Measurements from ENCODE around the gene OSTC. TPM values are rescaled to one million over a fixed set of nuclear protein-coding genes. Genes with fewer than 3 reads are reported as not detected.

The OSTC gene
- total and polyA plus RNA-seq, 2 of the 13 experiments (the other 11 are each of a cell fraction or from before 2014, with no cell fraction given), result 208 to 380 TPM

- Histone ChIP-seq H3K9me3 (ENCODE audit: low read length) (no peaks in the 10 kb centered on the region), H3K79me2 (ENCODE audit: insufficient read depth, low read length) (peaks cover 43% of the 10 kb centered on the region), H3K9ac (ENCODE audit: insufficient read depth, low read depth, low read length) (peak overlapping the region; percentile 92; the same call in 1 of the 2 replicates), H4K20me1 (ENCODE audit: insufficient read depth, low read length) (peaks cover 49% of the 10 kb centered on the region), H3K4me1 (ENCODE audit: insufficient read depth, low read length) (peaks cover 44% of the 10 kb centered on the region), H3K4me2 (ENCODE audit: low read depth, low read length) (peak overlapping the region; percentile 84), H3K27me3 (ENCODE audit: control insufficient read depth in 1 of 2, insufficient read depth in 2 of 2, low read length in 2 of 2) (peaks cover 0 to 5% of the 10 kb centered on the region in 2 experiments; a peak in 1 of 5 replicates), H3K36me3 (replicated peaks in 1 of 2; ENCODE audit: control insufficient read depth in 1 of 2, insufficient read depth in 2 of 2, low read length in 2 of 2) (peaks cover 17 to 54% of the 10 kb centered on the region in 2 experiments), H3K27ac (ENCODE audit: extremely low read length, insufficient read depth, low read length) (no peak overlapping the region), H3K4me3 (replicated peaks in 1 of 3; ENCODE audit: insufficient read depth in 1 of 3, low read depth in 2 of 3, low read length in 3 of 3) (peak overlapping the region; percentile 43 to 94 (median 85); a peak in 5 of 6 replicates), H2AFZ (ENCODE audit: low read length) (no peak overlapping the region)
- DNase-seq (ENCODE audit: low spot score) (no peak), ATAC-seq (no peak), FAIRE-seq (no peak)
- in situ Hi-C loops (cut with HindIII; ENCODE audit: extremely low pct_ligation_motif_present, low pct_unique_long_range_greater_than_20kb) (no loop called here), intact Hi-C loops (cut with micrococcal nuclease; ENCODE audit: unreplicated experiment) (no loop called here)
- ChIA-PET CTCF (ENCODE audit: low intra/inter-chr PET ratio, low total read pairs) (no interaction called here), POLR2A (no interaction called here)
- no TSS peak for BruUV-seq (replicated peaks)
- WGBS (ENCODE audit: low lambda C conversion rate), result 87% methylated on average over 5 of the region's 5 CpGs
- no peak for TF ChIP-seq ZNF317 (CRISPR knock-in tag; IDR thresholded peaks at IDR 0.05)
- 0 out of 2 replicates have a peak, but pooled peaks have one; percentile 47 for TF ChIP-seq ARID2 (CRISPR knock-in tag; IDR thresholded peaks at IDR 0.05; ENCODE audit: borderline replicate concordance)
These were observed 27.6 kb upstream of the OSTC start for GRCh38 chr4:108622828-108623227.

- Histone ChIP-seq H2AFZ (ENCODE audit: low read length) (no peak overlapping the region), H3K27me3 (ENCODE audit: control insufficient read depth in 1 of 2, insufficient read depth in 2 of 2, low read length in 2 of 2) (peaks cover 0 to 5% of the 10 kb centered on the region in 2 experiments; a peak in 1 of 5 replicates), H3K36me3 (replicated peaks in 1 of 2; ENCODE audit: control insufficient read depth in 1 of 2, insufficient read depth in 2 of 2, low read length in 2 of 2) (peaks cover 17 to 61% of the 10 kb centered on the region in 2 experiments), H3K4me3 (replicated peaks in 1 of 3; ENCODE audit: insufficient read depth in 1 of 3, low read depth in 2 of 3, low read length in 3 of 3) (no peak overlapping the region; a peak in 2 of 6 replicates), H3K4me2 (ENCODE audit: low read depth, low read length) (peak overlapping the region; percentile 84), H3K79me2 (ENCODE audit: insufficient read depth, low read length) (peaks cover 43% of the 10 kb centered on the region), H4K20me1 (ENCODE audit: insufficient read depth, low read length) (peaks cover 51% of the 10 kb centered on the region), H3K9ac (ENCODE audit: insufficient read depth, low read depth, low read length) (no peak overlapping the region), H3K9me3 (ENCODE audit: low read length) (no peaks in the 10 kb centered on the region), H3K27ac (ENCODE audit: extremely low read length, insufficient read depth, low read length) (no peak overlapping the region), H3K4me1 (ENCODE audit: insufficient read depth, low read length) (peaks cover 37% of the 10 kb centered on the region)
- BruUV-seq (replicated peaks), result no TSS peak
- intact Hi-C loops (cut with micrococcal nuclease; ENCODE audit: unreplicated experiment), result no loop called here
- in situ Hi-C loops (cut with HindIII; ENCODE audit: extremely low pct_ligation_motif_present, low pct_unique_long_range_greater_than_20kb), result no loop called here
- DNase-seq (ENCODE audit: low spot score) (no peak), ATAC-seq (no peak), FAIRE-seq (no peak)
- 80% methylated on average over 2 of the region's 2 CpGs for WGBS (ENCODE audit: low lambda C conversion rate)
- TF ChIP-seq ZNF136 (CRISPR knock-in tag; IDR thresholded peaks at IDR 0.05; ENCODE audit: low read depth) (no peak), RBFOX2 (IDR thresholded peaks at IDR 0.05; ENCODE audit: low read depth, low read length) (peak; percentile 63), RBM22 (optimal IDR thresholded peaks at IDR 0.05; ENCODE audit: low read length) (peak; percentile 29)
- TF ChIP-seq, protein P1, sequence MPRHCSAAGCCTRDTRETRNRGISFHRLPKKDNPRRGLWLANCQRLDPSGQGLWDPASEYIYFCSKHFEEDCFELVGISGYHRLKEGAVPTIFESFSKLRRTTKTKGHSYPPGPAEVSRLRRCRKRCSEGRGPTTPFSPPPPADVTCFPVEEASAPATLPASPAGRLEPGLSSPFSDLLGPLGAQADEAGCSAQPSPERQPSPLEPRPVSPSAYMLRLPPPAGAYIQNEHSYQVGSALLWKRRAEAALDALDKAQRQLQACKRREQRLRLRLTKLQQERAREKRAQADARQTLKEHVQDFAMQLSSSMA (CRISPR knock-in tag; IDR thresholded peaks at IDR 0.05), result no peak
- TF ChIP-seq, protein P2, sequence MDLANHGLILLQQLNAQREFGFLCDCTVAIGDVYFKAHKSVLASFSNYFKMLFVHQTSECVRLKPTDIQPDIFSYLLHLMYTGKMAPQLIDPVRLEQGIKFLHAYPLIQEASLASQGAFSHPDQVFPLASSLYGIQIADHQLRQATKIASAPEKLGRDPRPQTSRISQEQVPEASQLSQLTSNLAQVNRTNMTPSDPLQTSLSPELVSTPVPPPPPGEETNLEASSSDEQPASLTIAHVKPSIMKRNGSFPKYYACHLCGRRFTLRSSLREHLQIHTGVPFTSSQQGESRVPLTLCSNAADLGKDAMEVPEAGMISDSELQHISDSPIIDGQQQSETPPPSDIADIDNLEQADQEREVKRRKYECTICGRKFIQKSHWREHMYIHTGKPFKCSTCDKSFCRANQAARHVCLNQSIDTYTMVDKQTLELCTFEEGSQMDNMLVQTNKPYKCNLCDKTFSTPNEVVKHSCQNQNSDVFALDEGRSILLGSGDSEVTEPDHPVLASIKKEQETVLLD (CRISPR knock-in tag; IDR thresholded peaks at IDR 0.05; ENCODE audit: low read depth), result no peak
- ChIA-PET CTCF (ENCODE audit: low intra/inter-chr PET ratio, low total read pairs) (no interaction called here), POLR2A (interaction anchor here (1.9 kb wide), 1 partner anchor 26 kb away, joined by 9 read pairs; the partner anchor contains the start of gene OSTC)
These were observed 25.9 kb upstream of the OSTC start for GRCh38 chr4:108624263-108625056.

Data from HepG2 (cell line).